Endothelial cell of umbilical vein (primary cell): ENCODE results near the gene HBG2. TPM values are rescaled to one million over a fixed set of nuclear protein-coding genes. Genes with fewer than 3 reads are reported as not detected.

Experiments used
- BruUV-seq: library from RNA; stranded (reverse); fragments of 400-500 nt; replicated peaks from 2 replicates; lab custom pipeline; 2021; lab: Mats Ljungman, UMichigan
- CTCF ChIA-PET: fragments of 300-600, 350-600 bp; sonication (Branson Sonifier 250); formaldehyde crosslinking; loops from one replicate; lab custom pipeline; 2021; ENCODE audit warnings: antibody characterized with exemption, inconsistent platforms; lab: Charles Lee
- POLR2A ChIA-PET: fragments of 300-600, 350-600 bp; sonication (Branson Sonifier 250); formaldehyde crosslinking; loops from one replicate; lab custom pipeline; 2021; ENCODE audit warnings: antibody characterized with exemption, inconsistent platforms; lab: Charles Lee
- DNase-seq: peaks from one replicate; pipeline ENCODE4 v3.0.0-alpha.2; 2011; ENCODE audit warnings: low read depth, low spot score
- FAIRE-seq: peaks from 2 replicates; lab custom pipeline; 2011; peaks lifted over from hg19 to GRCh38; lab: Jason Lieb, UNC
- H2AFZ ChIP-seq: 2 replicates; pipeline ENCODE4 v1.6.0; 2012; ENCODE audit warnings: low read depth, low read length, control low read depth, inconsistent platforms
- H3K27ac ChIP-seq: 2 replicates; pipeline ENCODE4 v1.5.1; 2011; ENCODE audit warnings: low read depth, mild to moderate bottlenecking, control low read depth, low read length, moderate library complexity; ENCODE audit not compliant: insufficient read depth
- H3K27me3 ChIP-seq, 2 experiments: 2 replicates each; pipeline versions ENCODE4 v1.6.0 to v1.6.1; 2011; ENCODE audit warnings: low read length in 2 of 2, mixed read lengths in 1 of 2; ENCODE audit not compliant: control insufficient read depth in 2 of 2, insufficient read depth in 2 of 2
- H3K36me3 ChIP-seq, 2 experiments: 2 replicates in 1 of 2; 3 replicates in 1 of 2; pipeline ENCODE4 v1.5.1; 2011; ENCODE audit warnings: low read length in 2 of 2, mild to moderate bottlenecking in 1 of 2, moderate library complexity in 1 of 2; ENCODE audit not compliant: control insufficient read depth in 2 of 2, insufficient read depth in 2 of 2; ENCODE audit errors: extremely low read depth in 1 of 2
- H3K4me1 ChIP-seq: 3 replicates; pipeline ENCODE4 v1.5.1; 2011; ENCODE audit warnings: mild to moderate bottlenecking, low read length; ENCODE audit not compliant: control insufficient read depth, insufficient read depth; ENCODE audit errors: extremely low read depth
- H3K4me2 ChIP-seq: 2 replicates; pipeline ENCODE4 v1.6.1; 2011; ENCODE audit warnings: low read length, control low read depth, mixed read lengths; ENCODE audit not compliant: insufficient read depth
- H3K4me3 ChIP-seq, 3 experiments: fragments of 200-600 bp in 1 of 3; sonication (generic), shearing (Covaris generic) in 1 of 3; replicated peaks in 1 of 3; 2 replicates each; pipeline ENCODE4 v1.5.1; 2011 to 2016; ENCODE audit warnings: control low read depth in 3 of 3, low read length in 3 of 3, mild to moderate bottlenecking in 2 of 3, inconsistent platforms in 1 of 3, low read depth in 1 of 3, moderate library complexity in 1 of 3; ENCODE audit not compliant: insufficient read depth in 1 of 3
- H3K79me2 ChIP-seq: 2 replicates; pipeline ENCODE4 v1.6.0; 2012; ENCODE audit warnings: low read length, inconsistent platforms; ENCODE audit not compliant: control insufficient read depth, insufficient read depth
- H3K9ac ChIP-seq: replicated peaks from 2 replicates; pipeline ENCODE3; 2011; ENCODE audit warnings: low read length, control low read depth; ENCODE audit not compliant: insufficient read depth; ENCODE audit errors: extremely low read depth
- H3K9me1 ChIP-seq: replicated peaks from 3 replicates; pipeline ENCODE4 v1.6.0; 2011; ENCODE audit warnings: mild to moderate bottlenecking, low read length; ENCODE audit not compliant: control insufficient read depth, insufficient read depth; ENCODE audit errors: extremely low read depth
- H3K9me3 ChIP-seq: replicated peaks from 2 replicates; pipeline ENCODE4 v1.5.1; 2012; ENCODE audit warnings: low read length, inconsistent platforms; ENCODE audit not compliant: control insufficient read depth, insufficient read depth
- H4K20me1 ChIP-seq: replicated peaks from 2 replicates; pipeline ENCODE3; 2011; ENCODE audit warnings: mild to moderate bottlenecking, low read length; ENCODE audit not compliant: control insufficient read depth, insufficient read depth; ENCODE audit errors: extremely low read depth
- CTCF ChIP-seq, 2 donors: IDR thresholded peaks; 1 replicate in 1 of 2; 2 replicates in 1 of 2; pipeline ENCODE4 v1.5.1; 2011; ENCODE audit warnings: low read length in 2 of 2, mild to moderate bottlenecking in 2 of 2, moderate library complexity in 2 of 2, control low read depth in 1 of 2, inconsistent platforms in 1 of 2, low read depth in 1 of 2; ENCODE audit not compliant: insufficient read depth in 1 of 2; ENCODE audit errors: extremely low read depth in 1 of 2
- EZH2 ChIP-seq: IDR thresholded peaks from 2 replicates; pipeline ENCODE4 v1.6.1; 2012; ENCODE audit warnings: borderline replicate concordance, low read depth, mild to moderate bottlenecking, moderate library complexity, low read length, inconsistent platforms; ENCODE audit not compliant: severe bottlenecking
- FOS ChIP-seq: IDR thresholded peaks from 2 replicates; pipeline ENCODE4 v1.6.1; 2011; ENCODE audit warnings: mild to moderate bottlenecking, low read length, moderate library complexity, borderline replicate concordance; ENCODE audit not compliant: insufficient read depth
- GATA2 ChIP-seq: IDR thresholded peaks from 2 replicates; pipeline ENCODE4 v1.7.0; 2011; ENCODE audit warnings: low read depth, mild to moderate bottlenecking, moderate library complexity, mixed read lengths, low read length; ENCODE audit not compliant: insufficient read length, insufficient read depth
- JUN ChIP-seq: IDR thresholded peaks from 2 replicates; pipeline ENCODE4 v1.6.1; 2011; ENCODE audit warnings: borderline replicate concordance, low read depth; ENCODE audit not compliant: insufficient read length, insufficient read depth
- MAX ChIP-seq: IDR thresholded peaks from 2 replicates; pipeline ENCODE4 v1.6.1; 2011; ENCODE audit not compliant: insufficient read depth, insufficient read length
- MYC ChIP-seq: IDR thresholded peaks from one replicate; pipeline ENCODE4 v1.6.1; 2011; ENCODE audit warnings: mild to moderate bottlenecking, low read depth, low read length
- POLR2A ChIP-seq: IDR thresholded peaks from 2 replicates; pipeline ENCODE4 v1.6.1; 2012; ENCODE audit warnings: low read depth, mild to moderate bottlenecking, control low read depth, low read length
- POLR2AphosphoS5 ChIP-seq: IDR thresholded peaks from 2 replicates; pipeline ENCODE4 v1.6.1; 2012; ENCODE audit warnings: low read depth, mild to moderate bottlenecking, control low read depth, low read length, moderate library complexity; ENCODE audit not compliant: insufficient read depth
- dilution Hi-C: fragments of 300-500 bp; cut with MboI; formaldehyde crosslinking; loops from one replicate; pipeline ENCODE4 v1.15.0; 2019; ENCODE audit warnings: low sequenced_read_pairs; ENCODE audit not compliant: extremely low pct_ligation_motif_present
- intact Hi-C: fragments of 100-400 bp; cut with micrococcal nuclease; formaldehyde crosslinking; loops from one replicate; pipeline ENCODE4 v1.10.0; 2022
- polyA plus RNA-seq, 4 experiments: library from polyadenylated mRNA; depleted of rRNA in 3 of 4; stranded (reverse) in 3 of 4; unstranded in 1 of 4; fragments of >200 nt; gene quantifications; 2 replicates each; pipeline versions ENCODE4 v1.2.1 to v1.2.3, GENCODE V29; 2011 to 2012; ENCODE audit warnings: missing spikeins in 1 of 4
- total RNA-seq: library from RNA; stranded (reverse); gene quantifications from 2 replicates; pipeline ENCODE4 v1.2.3, GENCODE V29; 2021

HBG2 gene
- total and polyA plus RNA-seq, 2 donors (not counting 3 experiments of a cell fraction or from before 2014, with no cell fraction given) = 1.2 TPM; not detected in 1

GRCh38 chr11:5276697-5277096 is 22.1 kb upstream of the HBG2 start:
- no peaks in the 10 kb centered on the region for H4K20me1 ChIP-seq
- no peak overlapping the region for H3K4me3 ChIP-seq
- no TSS peak for BruUV-seq
- H3K9me3 ChIP-seq = no peaks in the 10 kb centered on the region
- DNase-seq (no peak), FAIRE-seq (no peak)
- H3K27ac ChIP-seq = no peak overlapping the region
- intact Hi-C loops (no loop called here), dilution Hi-C loops (no loop called here)
- H3K4me2 ChIP-seq = no peak overlapping the region
- H3K27me3 ChIP-seq = no peaks in the 10 kb centered on the region
- H3K79me2 ChIP-seq = no peaks in the 10 kb centered on the region
- POLR2A ChIA-PET = no interaction called here
- no peak overlapping the region for H3K9ac ChIP-seq
- no peak overlapping the region for H2AFZ ChIP-seq
- H3K36me3 ChIP-seq = no peaks in the 10 kb centered on the region
- H3K9me1 ChIP-seq = no peaks in the 10 kb centered on the region
- TF ChIP-seq CTCF (IDR thresholded peaks at IDR 0.05; ENCODE audit: extremely low read depth in 1 of 2, insufficient read depth in 1 of 2, low read depth in 1 of 2, low read length in 2 of 2) (no peak), POLR2A (no peak), JUN (no peak), EZH2 (no peak), GATA2 (no peak), MAX (no peak), FOS (no peak), POLR2AphosphoS5 (no peak), MYC (no peak)
- CTCF ChIA-PET = interaction anchor here (1.1 kb wide), 1 partner anchor 24 kb away, joined by 4 read pairs; no protein-coding TSS in a partner anchor
- H3K4me1 ChIP-seq = peaks cover 11% of the 10 kb centered on the region
